Fibroblast of lung (primary cell): Measurements from ENCODE around the gene HINFP.

ENCODE experiments used
- EZH2 ChIP-seq: IDR thresholded peaks from 2 replicates; pipeline ENCODE4 v1.5.1; 2012; ENCODE audit warnings: low read length, control low read depth, mild to moderate bottlenecking; ENCODE audit errors: missing control alignments
- TF ChIP-seq, protein P1 (sequence below), 2 donors: IDR thresholded peaks in 1 of 2; conservative IDR thresholded peaks in 1 of 2; 1 replicate in 1 of 2; 2 replicates in 1 of 2; pipeline ENCODE4 v1.5.1; 2011 to 2012; ENCODE audit warnings: low read length in 2 of 2, control low read depth in 1 of 2, inconsistent platforms in 1 of 2, low read depth in 1 of 2, mild to moderate bottlenecking in 1 of 2

- no peak for TF ChIP-seq EZH2
- TF ChIP-seq, protein P1, sequence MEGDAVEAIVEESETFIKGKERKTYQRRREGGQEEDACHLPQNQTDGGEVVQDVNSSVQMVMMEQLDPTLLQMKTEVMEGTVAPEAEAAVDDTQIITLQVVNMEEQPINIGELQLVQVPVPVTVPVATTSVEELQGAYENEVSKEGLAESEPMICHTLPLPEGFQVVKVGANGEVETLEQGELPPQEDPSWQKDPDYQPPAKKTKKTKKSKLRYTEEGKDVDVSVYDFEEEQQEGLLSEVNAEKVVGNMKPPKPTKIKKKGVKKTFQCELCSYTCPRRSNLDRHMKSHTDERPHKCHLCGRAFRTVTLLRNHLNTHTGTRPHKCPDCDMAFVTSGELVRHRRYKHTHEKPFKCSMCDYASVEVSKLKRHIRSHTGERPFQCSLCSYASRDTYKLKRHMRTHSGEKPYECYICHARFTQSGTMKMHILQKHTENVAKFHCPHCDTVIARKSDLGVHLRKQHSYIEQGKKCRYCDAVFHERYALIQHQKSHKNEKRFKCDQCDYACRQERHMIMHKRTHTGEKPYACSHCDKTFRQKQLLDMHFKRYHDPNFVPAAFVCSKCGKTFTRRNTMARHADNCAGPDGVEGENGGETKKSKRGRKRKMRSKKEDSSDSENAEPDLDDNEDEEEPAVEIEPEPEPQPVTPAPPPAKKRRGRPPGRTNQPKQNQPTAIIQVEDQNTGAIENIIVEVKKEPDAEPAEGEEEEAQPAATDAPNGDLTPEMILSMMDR (conservative IDR thresholded peaks at IDR 0.05 in 1 of 2, IDR thresholded peaks at IDR 0.05 in 1 of 2; ENCODE audit: low read depth in 1 of 2, low read length in 2 of 2): no peak
Measured at GRCh38 chr11:119155733-119156492, 34.5 kb downstream of the HINFP start.
